RWPE1 (cell line): Measurements from ENCODE around the gene GRAMD1B.

Source experiments
- CTCF ChIA-PET: fragments of 350-600 bp; sonication (Branson Sonifier 250); formaldehyde crosslinking; extraction: SDS; loops from one replicate; lab custom pipeline; 2021; lab: Yijun Ruan, JAX
- POLR2A ChIA-PET: fragments of 400-600 bp; formaldehyde crosslinking; extraction: SDS; loops from one replicate; lab custom pipeline; 2020; ENCODE audit warnings: antibody characterized with exemption; ENCODE audit not compliant: low non-redundant PET; lab: Yijun Ruan, JAX
- DNase-seq: peaks from one replicate; pipeline ENCODE4 v3.0.0; 2012; ENCODE audit warnings: low spot score
- H3K27ac ChIP-seq: fragments of 450-650 bp; 2 replicates; pipeline ENCODE4 v1.5.1; 2017
- CTCF ChIP-seq: fragments of 450-650 bp; conservative IDR thresholded peaks from 2 replicates; pipeline ENCODE4 v1.5.1; 2017; ENCODE audit warnings: low read depth, mild to moderate bottlenecking

The GRAMD1B gene

GRCh38 chr11:123481640-123482039, 51.6 kb downstream of the GRAMD1B start:
- ChIA-PET POLR2A (no interaction called here), CTCF (no interaction called here)
- DNase-seq = no peak
- no peak overlapping the region for H3K27ac ChIP-seq
- no peak for TF ChIP-seq CTCF

- H3K27ac ChIP-seq = no peak overlapping the region
- no peak for DNase-seq
- no peak for TF ChIP-seq CTCF
- POLR2A ChIA-PET = no interaction called here
- CTCF ChIA-PET = no interaction called here
Observed at GRCh38 chr11:123482218-123482617, 52.1 kb downstream of the GRAMD1B start.

GRCh38 chr11:123483058-123483457, 53.0 kb downstream of the GRAMD1B start:
- POLR2A ChIA-PET = no interaction called here
- CTCF ChIA-PET = no interaction called here
- H3K27ac ChIP-seq = no peak overlapping the region
- no peak for TF ChIP-seq CTCF
- DNase-seq = peak; percentile 83

GRCh38 chr11:123483466-123483865, 53.4 kb downstream of the GRAMD1B start:
- no peak for DNase-seq
- no peak for TF ChIP-seq CTCF
- ChIA-PET CTCF (interaction anchor here (0.9 kb wide), 1 partner anchor 76 kb away, joined by 3 read pairs; no protein-coding TSS in a partner anchor), POLR2A (no interaction called here)
- H3K27ac ChIP-seq = no peak overlapping the region

GRCh38 chr11:123484448-123484847, 54.4 kb downstream of the GRAMD1B start:
- CTCF ChIA-PET = interaction anchor here (0.9 kb wide), 1 partner anchor 77 kb away, joined by 3 read pairs; no protein-coding TSS in a partner anchor
- no peak for DNase-seq
- H3K27ac ChIP-seq = no peak overlapping the region
- POLR2A ChIA-PET = no interaction called here
- no peak for TF ChIP-seq CTCF

GRCh38 chr11:123487157-123487744, 57.2 kb downstream of the GRAMD1B start:
- no peak overlapping the region for H3K27ac ChIP-seq
- no peak for DNase-seq
- ChIA-PET POLR2A (no interaction called here), CTCF (interaction anchor here (0.7 to 0.8 kb wide), 4 partner anchors 13 to 335 kb away, joined by 3 to 9 read pairs (median 4); no protein-coding TSS in a partner anchor)
- no peak for TF ChIP-seq CTCF
